ENCODE data around the gene ACOT13.
"Not testable (repeated sequence)": the region's sequence is repeated elsewhere in the genome, so short reads cannot be mapped to it uniquely, and the experiment has no call there.

Gene ACOT13

GRCh38 chr6:24694198-24694597 is 27.3 kb downstream of the ACOT13 start:
- DNase-seq, result no peak

GRCh38 chr6:24695635-24696034 is 28.8 kb downstream of the ACOT13 start:
- DNase-seq, result peak; percentile 45

DNA sequence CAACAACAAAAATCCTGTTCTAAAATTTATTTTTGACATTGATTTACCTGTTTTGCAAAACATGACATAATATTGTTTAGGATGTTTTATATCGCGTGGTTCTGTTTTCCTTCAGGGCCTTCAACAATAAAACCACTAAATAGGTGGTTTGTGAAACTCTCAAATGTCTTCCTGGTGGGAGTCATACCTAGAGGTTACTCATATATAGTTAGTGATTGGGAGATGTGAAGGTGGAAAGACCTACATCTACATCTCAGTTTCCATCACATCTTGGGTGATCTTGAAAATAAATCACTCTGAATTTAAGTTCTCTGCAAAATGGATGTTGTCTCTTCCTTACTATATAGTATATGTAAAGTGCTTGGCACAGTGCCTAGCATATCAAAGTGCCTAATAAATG is 29.2 kb downstream of the ACOT13 start:
- DNase-seq, result no peak

DNA sequence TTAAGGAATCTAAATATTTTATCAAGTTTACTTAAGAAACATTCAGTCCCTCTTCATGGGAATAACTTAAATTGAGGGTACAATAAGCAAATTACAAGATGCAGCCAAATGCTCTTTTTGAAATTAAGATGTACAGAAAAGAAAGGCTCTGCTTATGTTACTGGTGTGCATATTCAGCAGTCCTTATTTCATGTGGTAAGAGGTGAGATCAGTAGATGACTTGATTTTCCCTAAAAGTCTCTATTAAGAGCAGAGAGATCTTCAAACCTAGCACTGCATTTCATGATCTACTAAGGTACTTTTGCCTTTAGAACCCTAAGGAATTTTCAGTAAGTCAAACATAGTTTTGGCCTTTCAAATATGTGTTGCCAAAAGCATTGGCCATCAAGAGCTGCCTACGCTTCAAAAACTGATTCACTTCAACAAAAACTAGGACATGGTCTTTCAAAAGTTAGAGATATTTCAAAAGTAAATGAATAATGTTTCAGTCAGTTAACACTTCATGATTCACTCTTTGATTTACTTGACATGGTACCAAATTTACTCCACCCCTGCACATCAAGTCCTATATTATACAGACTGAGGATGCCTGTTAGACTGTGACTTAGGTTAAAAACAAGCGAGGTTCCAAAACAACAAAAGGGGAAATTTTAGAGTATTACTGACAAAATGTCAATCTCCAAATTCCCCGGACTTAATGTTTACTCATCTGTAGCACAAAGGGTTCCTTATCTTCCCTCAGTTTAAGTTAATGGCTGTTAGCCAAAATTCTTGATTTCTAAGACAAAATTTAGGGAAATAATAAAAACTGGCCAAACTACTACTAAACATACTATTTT is 32.9 kb downstream of the ACOT13 start:
- DNase-seq, result no peak

DNA sequence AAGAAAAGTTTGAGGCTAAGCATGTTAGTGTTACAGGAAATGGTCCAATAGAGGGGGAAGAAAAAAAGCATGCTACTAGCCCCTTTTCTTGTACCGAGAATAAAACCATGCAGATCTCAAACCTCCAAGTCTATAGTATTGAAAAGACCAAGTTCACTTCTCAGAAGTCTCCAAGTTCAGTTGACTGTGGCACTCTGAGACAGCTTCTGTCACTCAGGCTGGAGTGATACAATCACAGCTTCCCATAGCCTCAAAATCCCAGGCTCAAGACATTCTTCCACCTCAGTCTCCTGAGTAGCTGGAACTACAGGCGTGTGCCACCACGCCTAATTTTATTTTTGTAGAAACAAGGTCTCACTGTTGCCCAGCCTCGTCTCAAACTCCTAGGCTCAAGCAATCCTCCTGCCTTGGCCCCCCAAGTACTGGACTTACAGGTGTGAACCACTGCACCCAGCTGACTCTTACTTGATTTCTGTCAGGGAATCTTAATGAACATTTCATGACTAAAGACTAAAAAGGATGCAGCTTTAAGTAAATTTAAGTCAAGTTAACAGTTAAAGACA is 35.9 kb downstream of the ACOT13 start:
- DNase-seq, result no peak

DNA sequence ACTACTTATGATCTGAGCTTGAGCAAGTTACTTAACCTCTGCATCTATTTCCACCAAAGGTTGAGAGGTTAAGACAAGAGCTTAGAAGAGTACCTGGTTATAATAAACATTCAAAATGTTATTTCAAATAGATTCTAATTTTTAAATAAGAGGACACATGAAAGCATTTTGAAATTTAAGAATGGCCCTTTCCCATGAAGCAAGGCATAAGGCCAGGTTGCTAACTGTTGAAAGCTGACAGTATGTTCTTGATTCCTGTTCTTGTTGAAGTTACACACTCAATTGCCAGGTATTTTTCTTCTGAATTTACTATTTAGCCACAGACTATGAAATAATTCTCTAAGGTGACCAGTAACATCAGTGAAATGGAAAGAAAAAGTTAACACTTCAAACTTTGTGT is 37.6 kb downstream of the ACOT13 start:
- no peak for DNase-seq

DNA sequence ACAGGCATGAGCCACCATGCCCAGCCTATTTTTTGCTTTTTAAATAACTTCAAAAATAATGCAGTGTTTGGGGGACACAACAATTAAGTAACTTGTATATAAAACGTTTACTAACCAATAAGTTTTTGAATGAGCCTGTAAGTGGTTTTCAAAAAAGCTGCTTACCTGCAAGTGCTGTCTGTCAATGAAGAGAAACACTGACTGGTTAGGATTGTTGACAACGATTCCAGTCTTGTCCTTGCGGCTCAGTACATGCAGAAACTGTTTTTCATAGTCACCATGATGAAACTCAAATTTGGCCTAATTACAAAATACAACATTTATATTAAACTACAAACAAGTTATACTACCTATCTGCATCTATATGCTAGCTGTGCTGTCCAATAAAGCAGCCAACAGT is 41.7 kb downstream of the ACOT13 start:
- DNase-seq, result no peak

- no peak for DNase-seq
Measured at GRCh38 chr6:24709014-24709711, 42.3 kb downstream of the ACOT13 start.

DNA sequence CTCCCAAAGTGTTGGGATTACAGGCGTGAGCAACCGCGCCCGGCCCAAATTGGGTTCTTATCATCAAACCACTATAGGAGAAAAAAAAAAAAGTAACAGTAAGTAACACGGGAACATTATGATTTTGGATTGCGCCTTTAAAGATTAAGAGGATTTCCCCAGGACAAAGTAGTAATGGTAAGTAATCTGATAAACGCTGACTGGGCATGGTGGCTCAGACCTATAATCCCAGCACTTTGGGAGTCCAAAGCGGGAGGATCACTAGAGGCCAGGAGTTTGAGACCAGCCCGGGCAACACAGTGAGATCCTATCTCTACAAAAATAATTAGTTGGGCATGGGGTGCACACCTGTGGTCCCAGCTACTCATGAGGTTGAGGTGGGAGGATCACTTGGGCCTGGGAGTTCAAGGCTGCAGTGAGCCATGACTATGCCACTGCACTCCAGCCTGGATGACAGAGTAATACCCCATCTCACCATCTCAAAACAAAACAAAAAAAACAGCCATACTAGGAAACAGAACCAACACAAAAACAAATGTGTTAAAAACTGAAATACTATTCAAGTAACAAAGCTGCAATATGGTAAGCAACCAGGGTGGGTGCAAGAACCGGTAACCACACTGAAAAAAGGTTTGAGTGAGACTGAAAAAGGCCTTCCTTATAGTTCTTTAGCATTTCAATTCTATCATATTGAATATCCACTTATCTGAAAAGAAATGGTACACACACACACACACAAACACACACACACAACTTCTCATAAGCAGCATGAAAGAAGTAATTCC is 43.8 kb downstream of the ACOT13 start:
- DNase-seq, result no peak

GRCh38 chr6:24716602-24717148 is 49.8 kb downstream of the ACOT13 start:
- DNase-seq, result not testable (repeated sequence)

DNA sequence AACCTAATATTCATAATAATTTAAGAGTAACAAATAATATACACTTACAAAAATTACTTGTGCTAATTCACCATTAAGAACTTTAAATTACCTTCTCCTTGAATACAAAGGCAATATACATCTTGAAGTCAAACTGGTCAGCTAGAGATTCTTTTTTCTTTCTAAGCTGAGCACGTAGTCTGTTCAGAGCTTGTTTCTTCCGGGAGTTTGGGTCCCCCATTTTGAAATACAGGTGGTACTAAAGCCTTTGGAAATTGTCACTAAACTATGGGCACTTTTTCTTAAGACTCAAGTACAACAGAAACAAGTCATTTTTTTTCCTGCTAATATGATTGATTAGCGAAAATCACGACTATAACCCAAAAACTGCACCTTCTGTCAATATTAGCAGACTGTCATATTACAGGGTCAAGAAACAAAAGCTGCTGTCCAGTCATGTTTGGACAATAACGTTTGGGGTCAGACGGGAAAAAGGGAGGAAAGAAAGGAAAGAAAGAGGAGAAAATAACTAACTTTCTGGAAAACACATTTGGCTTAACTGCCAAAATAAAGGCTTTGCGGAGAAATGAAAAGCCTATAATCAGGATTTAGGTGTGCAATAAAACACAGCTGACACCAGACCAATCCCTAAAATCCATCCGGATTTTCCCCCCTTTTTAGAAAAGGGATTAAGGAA is 51.7 kb downstream of the ACOT13 start:
- no peak for DNase-seq

DNA sequence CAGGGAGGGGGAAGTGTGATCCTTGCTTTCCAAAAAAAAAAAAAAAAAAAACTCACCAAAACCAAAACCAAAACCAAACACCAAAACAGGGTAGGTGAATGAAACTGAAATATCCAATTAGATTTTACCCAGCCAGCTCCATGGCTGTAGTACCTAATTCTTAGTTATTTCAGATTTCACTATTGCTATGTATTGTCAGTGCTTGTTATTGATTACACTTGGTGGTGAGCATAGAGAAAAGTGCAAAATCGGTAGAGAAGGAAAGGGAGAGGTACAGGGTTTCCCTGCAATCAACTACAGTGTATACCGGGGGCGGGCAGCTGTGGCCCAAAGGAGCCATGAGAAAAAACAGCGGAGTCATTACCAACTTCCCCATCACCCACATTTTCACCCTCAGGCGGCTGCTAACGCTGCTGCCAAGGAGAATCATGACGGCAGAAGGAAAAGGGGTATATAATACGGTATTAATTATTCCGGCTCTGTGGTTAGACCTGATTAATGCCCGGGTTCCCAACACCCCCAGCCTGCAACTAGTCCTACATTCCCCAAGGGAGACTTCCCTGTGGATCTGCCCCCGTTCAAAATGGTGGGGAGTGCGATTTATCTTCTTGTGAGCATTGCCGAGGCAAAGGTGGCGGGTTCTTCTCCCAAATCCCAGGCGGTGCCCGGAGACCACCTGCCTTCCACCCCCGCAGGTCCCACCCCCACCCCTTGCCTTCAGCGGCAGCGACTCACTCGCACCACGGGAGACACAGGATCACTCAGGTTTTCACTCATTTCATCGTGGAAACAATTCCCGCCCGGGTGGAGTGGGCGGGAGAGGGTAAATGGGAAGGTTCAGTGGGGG is 52.5 kb downstream of the ACOT13 start, which contains the start of gene C6orf62:
C6orf62 (minus strand) TSS at position 30 of the 847 bp plus-strand sequence. CDS start 486 bp downstream, outside the sequence.
- peak; percentile 76 for DNase-seq

GRCh38 chr6:24720131-24720603 is 53.3 kb downstream of the ACOT13 start:
- DNase-seq, result peak; percentile 79

DNA sequence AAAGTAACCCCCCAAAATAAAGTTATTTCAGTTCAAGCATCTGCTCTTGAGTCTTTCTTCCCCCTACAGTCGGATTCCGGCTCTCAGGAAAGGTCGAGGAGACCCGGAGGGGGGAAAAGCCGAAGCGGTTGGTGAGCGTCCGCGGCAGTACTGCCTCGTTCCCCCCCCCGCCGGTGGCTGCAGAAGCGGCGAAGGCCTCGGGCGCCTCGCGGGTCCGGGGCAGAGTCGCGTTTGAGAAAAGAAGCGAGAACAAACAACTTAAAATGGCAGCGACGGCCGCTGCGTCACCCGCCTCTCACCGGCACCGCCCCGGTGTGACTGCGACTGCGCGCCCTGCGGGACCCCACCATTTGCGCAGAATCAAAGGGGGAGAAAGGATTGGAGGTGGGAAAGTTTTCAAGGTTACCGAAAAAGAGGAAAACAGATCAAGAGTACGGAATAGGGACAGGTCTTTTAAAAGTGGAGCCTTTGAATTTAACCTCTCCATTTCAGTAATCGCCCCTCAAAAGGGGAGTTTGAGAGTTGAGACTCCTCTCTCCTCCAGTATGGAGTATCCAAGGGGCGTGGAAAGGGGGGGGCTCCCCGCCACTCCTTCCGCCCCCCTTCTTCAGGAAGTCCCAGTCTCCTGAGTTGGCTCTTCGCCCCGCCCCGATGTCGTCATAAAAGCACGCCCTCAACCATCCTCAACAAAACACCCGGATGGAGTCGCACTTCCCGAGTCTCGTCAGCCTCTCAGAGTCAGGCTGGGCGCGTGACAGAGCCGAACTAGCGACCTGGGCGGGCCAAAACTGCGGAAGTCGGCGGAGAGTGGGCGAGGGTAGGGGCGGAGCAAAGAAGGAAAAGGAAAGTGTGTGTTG is 54.0 kb downstream of the ACOT13 start:
- peak; percentile 100 for DNase-seq

DNA sequence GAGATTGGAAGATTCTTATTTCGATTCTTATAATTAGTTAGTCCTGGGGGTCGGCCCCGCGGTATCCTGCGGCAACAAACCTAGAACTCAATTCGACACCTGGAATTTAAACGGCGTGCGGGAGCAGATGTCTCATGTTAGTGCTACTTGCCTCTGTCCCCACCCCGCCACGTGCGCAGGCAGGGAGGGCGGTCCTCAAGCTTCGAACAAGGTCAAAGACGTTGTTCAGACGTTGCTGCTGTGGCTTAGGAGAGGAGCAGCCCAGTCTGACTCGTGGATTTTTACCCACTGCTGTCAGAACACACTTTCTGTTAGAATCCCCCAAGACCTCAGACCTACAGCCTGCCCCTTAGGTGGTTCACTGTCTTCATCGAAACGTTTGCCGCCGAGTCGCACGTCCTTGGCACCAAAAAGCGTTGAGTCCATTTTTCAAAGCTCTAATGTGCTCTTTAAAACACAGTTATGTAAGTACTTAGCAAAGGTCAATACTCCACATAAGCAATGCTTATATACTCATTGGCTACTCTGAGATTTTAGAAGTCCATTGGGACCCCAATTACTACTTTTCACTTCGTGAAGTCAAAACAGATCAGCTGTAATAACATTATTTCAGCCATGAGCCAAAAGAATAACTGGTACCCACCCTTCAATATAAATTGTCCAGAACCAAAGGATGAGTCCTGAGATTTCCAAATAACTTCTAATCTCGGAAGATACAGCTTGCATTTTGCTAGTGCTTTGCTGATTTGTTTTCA is 54.8 kb downstream of the ACOT13 start:
- DNase-seq, result no peak

DNA sequence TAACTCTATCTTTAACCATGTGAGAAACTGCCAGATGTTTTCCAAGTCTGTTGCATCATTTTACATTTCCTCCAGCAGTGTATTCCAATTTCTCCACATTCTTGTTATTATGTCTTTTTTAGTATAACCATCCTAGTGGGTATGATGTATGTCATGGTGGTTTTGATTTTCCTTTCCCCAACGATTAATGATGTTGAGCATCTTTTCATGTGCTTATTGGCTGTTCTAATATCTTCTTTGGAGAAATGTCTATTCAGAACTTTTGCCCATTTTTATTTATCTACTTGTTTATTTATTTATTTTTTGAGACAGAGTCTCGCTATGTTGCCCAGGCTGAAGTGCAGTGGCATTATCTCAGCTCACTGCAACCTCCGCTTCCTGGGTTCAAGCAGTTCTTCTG is 56.4 kb downstream of the ACOT13 start:
- DNase-seq, result no peak

GRCh38 chr6:24730653-24731052 is 63.8 kb downstream of the ACOT13 start:
- not testable (repeated sequence) for DNase-seq

GRCh38 chr6:24731456-24732134 is 64.7 kb downstream of the ACOT13 start:
- not testable (repeated sequence) for DNase-seq

DNA sequence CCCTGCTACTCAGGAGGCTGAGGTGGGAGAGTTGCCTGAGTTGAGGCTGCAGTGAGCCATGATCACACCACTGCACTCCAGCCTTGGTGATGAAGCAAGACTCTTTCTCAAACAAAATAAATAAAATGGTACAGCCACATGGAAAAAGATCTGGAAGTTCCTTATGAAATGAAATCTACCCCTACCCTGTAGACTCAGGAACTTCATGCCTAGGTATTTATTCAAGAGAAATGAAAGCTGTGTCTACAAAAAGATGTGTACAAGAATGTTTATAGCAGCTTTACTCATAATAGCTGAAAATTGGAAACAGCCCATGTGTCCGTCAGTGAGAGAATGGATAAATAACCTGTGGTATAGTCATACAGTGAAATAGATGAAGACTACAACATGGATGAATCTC is 67.3 kb downstream of the ACOT13 start:
- no peak for DNase-seq

Data from stimulated activated CD4-positive, alpha-beta T cell treated with anti-CD3 and anti-CD28 coated beads, Interleukin-1b, Interleukin-23, amount 100 ng/mL, for 48 hours (primary cell).